ENCODE measurements around the gene PICALM.
A peak's percentile ranks its signal among the peaks of the same experiment; 100 is the strongest.
"Not testable (repeated sequence)": the region's sequence is repeated elsewhere in the genome, so short reads cannot be mapped to it uniquely, and the experiment has no call there.

Gene PICALM

DNA sequence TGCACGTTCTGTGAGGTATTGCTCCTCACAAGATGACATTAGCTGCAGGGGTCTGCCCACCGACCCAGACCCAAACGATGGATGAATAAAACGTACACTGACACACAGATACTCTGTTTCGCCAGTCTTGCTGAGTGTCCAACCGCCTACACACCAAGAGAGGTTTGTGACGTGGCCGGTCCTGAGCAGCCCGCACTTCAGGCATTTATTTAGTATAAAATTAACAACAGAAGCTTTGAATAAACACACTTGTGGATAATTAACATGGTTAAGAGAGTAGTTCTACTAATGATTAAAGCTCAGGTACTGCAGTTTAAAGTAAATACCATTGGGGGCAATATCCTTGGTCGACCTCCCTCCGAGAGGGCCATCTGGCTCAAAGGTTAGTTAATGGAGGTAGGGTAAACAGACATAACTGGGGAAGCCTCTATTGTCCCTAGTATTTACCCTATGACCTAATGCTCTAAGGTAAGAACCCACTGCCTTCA, 138.0 kb downstream of the PICALM start:
- Mint-ChIP-seq H3K4me1 (no peaks in the 10 kb centered on the region), H3K4me3 (no peak overlapping the region), H3K27ac (no peak overlapping the region), H3K36me3 (ENCODE audit: low read depth) (peaks cover 6% of the 10 kb centered on the region), H3K9me3 (peaks cover 24% of the 10 kb centered on the region), H3K27me3 (ENCODE audit: low read depth) (no peaks in the 10 kb centered on the region)
- TF ChIP-seq, protein P1, sequence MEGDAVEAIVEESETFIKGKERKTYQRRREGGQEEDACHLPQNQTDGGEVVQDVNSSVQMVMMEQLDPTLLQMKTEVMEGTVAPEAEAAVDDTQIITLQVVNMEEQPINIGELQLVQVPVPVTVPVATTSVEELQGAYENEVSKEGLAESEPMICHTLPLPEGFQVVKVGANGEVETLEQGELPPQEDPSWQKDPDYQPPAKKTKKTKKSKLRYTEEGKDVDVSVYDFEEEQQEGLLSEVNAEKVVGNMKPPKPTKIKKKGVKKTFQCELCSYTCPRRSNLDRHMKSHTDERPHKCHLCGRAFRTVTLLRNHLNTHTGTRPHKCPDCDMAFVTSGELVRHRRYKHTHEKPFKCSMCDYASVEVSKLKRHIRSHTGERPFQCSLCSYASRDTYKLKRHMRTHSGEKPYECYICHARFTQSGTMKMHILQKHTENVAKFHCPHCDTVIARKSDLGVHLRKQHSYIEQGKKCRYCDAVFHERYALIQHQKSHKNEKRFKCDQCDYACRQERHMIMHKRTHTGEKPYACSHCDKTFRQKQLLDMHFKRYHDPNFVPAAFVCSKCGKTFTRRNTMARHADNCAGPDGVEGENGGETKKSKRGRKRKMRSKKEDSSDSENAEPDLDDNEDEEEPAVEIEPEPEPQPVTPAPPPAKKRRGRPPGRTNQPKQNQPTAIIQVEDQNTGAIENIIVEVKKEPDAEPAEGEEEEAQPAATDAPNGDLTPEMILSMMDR (IDR thresholded peaks at IDR 0.05; ENCODE audit: unreplicated experiment in 3 of 3), result no peak

DNA sequence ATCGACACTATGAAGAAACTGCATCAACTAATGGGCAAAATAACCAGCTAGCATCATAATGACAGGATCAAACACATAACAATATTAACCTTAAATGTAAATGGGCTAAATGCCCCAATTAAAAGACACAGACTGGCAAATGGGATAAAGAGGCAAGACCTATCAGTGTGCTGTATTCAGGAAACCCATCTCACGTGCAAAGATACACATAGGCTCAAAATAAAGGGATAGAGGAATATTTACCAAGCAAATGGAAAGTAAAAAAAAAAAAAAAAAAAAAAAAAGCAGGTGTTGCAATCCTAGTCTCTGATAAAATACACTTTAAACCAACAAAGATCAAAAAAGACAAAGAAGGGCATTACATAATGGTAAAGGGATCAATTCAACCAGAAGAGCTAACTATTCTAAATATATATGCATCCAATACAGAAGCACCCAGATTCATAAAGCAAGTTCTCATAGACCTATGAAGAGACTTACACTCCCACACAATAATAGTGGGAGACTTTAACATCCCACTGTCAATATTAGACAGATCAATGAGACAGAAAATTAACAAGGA, 142.2 kb downstream of the PICALM start:
- H3K4me3 Mint-ChIP-seq; H3K36me3 Mint-ChIP-seq (ENCODE audit: low read depth); H3K27ac Mint-ChIP-seq; H3K4me1 Mint-ChIP-seq; H3K27me3 Mint-ChIP-seq (ENCODE audit: low read depth): not testable (repeated sequence)
- peaks cover 25% of the 10 kb centered on the region for H3K9me3 Mint-ChIP-seq

DNA sequence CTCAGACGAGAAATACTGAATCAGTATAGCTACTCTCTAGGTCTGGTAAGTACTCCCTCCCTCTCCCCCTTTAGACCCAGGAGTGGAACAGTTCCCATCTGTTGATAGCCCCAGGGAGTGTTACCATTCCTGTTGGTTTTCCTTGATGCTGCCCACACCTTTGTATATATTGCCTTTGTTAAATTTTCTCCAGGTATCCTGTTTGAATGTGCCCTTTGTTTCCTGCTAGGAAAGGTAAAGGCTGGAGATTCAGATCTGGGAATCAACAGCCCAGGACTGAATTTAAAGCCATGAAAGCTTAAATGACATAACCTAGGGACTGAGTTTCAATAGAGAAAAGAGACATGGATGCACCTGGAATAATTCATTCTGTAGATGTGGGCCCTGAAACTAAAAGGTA, 145.4 kb downstream of the PICALM start:
- Mint-ChIP-seq H3K4me1 (no peaks in the 10 kb centered on the region), H3K27ac (no peak overlapping the region), H3K36me3 (ENCODE audit: low read depth) (peaks cover 5% of the 10 kb centered on the region), H3K27me3 (ENCODE audit: low read depth) (peaks cover under 1% of the 10 kb centered on the region), H3K9me3 (peaks cover 11% of the 10 kb centered on the region), H3K4me3 (no peak overlapping the region)
- TF ChIP-seq, protein P1 (IDR thresholded peaks at IDR 0.05; ENCODE audit: unreplicated experiment in 3 of 3), result no peak

DNA sequence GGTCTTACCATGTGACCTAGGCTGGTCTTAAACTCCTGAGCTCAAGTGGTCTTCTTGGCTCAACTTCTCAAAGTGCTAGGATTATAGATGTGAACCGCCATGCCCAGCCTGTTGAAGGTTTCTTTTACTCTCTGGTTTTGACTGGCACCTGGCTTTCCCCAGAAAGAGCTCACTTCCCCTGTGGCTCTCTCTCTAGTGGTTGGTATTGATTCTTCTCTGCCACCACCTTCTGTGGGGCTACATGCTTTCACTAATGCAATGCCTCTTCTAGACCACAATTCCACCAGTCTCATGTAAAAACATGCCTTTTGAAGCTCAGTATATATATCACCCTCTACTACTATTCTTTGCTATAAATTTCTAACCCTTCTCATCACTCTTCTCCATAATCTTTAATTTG, 146.5 kb downstream of the PICALM start:
- no peak overlapping the region for H3K4me3 Mint-ChIP-seq
- peaks cover 5% of the 10 kb centered on the region for H3K36me3 Mint-ChIP-seq (ENCODE audit: low read depth)
- H3K9me3 Mint-ChIP-seq, result peaks cover 5% of the 10 kb centered on the region
- H3K27ac Mint-ChIP-seq, result no peak overlapping the region
- peaks cover 5% of the 10 kb centered on the region for H3K27me3 Mint-ChIP-seq (ENCODE audit: low read depth)
- H3K4me1 Mint-ChIP-seq, result no peaks in the 10 kb centered on the region
- TF ChIP-seq, protein P1 (IDR thresholded peaks at IDR 0.05; ENCODE audit: unreplicated experiment in 3 of 3), result no peak

DNA sequence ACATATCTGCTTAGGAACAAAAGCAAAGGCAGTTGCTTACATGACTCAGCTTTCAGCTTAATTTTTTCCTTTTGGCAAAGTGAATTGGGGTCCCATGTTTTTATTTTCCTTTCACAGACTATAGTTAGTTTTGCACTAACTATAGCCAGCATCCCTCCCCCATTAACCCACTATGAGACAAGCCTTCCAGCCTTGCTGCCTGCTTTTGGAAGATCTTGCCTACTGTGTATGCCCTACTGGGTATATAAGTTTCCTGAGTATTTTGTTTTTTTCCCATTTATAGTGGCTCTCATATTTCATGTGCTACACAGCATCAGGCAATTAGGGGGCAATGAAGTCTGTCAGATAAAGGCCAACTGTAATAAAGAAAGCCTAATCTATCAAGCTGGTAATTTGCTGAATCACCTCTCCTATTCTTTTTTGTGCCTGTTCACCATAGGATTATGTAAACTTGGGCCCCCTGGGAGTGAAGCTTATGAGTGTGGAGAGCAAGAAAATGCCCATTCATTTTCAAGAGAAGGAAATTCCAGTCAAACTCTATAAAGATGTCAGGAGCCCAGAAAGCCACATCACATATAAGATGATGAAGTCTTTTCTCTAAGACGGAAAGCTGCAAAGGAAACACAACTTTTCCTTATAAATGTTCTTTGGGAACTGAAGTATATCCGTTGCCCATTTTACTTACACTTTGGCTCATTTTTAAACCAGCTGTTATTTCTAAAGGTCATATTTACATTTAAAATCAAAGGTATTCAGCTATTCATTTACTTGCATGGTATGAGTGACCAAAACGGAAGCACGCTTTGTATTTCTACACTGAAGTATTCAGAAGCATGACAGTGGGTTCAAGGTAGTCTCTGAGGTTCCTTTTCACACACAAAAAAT, 149.7 kb downstream of the PICALM start:
- no peaks in the 10 kb centered on the region for H3K36me3 Mint-ChIP-seq (ENCODE audit: low read depth)
- H3K27ac Mint-ChIP-seq, result peak overlapping the region in 1 of 3 experiments; percentile 40
- no peak overlapping the region for H3K4me3 Mint-ChIP-seq
- H3K4me1 Mint-ChIP-seq, result no peaks in the 10 kb centered on the region
- TF ChIP-seq, protein P1 (IDR thresholded peaks at IDR 0.05; ENCODE audit: unreplicated experiment in 3 of 3), result no peak
- peaks cover 10% of the 10 kb centered on the region for H3K9me3 Mint-ChIP-seq
- peaks cover 5% of the 10 kb centered on the region for H3K27me3 Mint-ChIP-seq (ENCODE audit: low read depth)

DNA sequence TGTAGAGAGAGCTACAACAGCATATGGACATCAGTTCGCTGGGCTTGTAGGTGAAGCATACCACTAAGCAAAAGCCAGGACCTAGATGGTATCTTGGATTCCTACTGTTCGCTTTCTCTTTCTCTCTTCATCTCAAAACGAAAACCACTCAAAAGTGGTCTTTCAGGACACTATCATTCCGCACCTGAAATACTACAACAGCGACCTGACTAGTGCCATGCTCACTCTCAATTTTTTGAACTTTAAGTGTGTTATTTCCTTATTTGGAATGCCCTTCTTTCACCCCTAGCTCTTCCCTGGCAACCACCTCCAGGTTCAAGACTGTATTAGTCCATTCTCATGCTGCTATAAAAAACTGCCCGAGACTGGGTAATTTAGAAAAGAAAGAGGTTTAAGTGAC, 154.5 kb downstream of the PICALM start:
- TF ChIP-seq, protein P1 (IDR thresholded peaks at IDR 0.05; ENCODE audit: unreplicated experiment in 3 of 3), result no peak
- Mint-ChIP-seq H3K4me1 (no peaks in the 10 kb centered on the region), H3K36me3 (ENCODE audit: low read depth) (no peaks in the 10 kb centered on the region), H3K9me3 (peaks cover 7% of the 10 kb centered on the region), H3K4me3 (no peak overlapping the region), H3K27ac (no peak overlapping the region), H3K27me3 (ENCODE audit: low read depth) (peaks cover 14% of the 10 kb centered on the region)
